T-helper 22 cell (primary cell): Measurements from ENCODE around the gene GSN.

ENCODE experiments used
- DNase-seq: peaks from one replicate; pipeline ENCODE4 v3.0.0-alpha.2; 2020; ENCODE audit warnings: low read depth

Gene GSN

DNA sequence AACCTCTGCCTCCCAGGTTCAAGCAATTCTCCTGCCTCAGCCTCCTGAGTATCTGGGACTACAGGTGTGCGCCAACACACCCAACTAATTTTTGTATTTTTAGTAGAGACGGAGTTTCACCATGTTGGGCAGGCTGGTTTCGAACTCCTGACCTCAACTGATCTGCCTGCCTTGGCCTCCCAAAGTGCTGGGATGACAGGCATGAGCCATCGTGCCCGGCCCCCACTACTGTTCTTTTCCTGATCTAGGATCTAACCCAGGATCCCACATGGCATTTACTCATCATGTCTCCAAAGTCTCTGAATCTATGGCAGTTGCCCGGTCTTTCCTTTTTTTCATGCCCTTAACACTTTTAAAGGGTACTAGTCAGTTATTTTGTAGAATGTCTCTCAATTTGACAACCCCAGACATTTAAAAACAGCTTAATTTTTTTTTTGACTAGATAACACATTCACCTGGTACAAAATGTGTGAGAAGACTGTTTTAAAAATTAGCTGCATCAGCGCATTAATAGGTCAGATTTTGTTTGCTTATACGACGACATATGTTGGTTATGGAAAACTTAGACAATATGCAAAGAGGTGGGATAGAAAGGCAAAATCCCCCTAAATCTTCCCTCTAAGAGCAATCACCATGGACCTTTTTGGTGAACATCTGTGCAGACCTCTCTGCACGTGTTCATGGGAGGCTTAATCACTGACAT is 55.6 kb downstream of the GSN start:
- DNase-seq, result no peak

DNA sequence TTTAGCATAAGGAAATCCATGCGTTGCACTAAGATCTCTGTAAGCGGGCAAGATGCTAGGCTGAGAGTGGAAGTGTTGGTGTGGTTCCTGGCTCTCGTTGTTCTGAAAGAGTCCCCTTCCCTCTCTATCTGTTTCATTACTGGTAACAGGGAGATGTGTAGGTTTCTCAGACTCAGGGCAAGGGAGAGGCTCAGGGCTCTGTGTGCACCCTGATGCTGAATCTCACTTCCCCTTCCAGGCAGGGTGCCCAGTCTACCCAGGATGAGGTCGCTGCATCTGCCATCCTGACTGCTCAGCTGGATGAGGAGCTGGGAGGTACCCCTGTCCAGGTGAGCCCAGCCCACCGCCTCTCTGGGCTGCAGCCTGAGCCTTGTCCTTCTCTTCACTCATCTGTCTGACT is 56.4 kb downstream of the GSN start:
- DNase-seq, result no peak

DNA sequence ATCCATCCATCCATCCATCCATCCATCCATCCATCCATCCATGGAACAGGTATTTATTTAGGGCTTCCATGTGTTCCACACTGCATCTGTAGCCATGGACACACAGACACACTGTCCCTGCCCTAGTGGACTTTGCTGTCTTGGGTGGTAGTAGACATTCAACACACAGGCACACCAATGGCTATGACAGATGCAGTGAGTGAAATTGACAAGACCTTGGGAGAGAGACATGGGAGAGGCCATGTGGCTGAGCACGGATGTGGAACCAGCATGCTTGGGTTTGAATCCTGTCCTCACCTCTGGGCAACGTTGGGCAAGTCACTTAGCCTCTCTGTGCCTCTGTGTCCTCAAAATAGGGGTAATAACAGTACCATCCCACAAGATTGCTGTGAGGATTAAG is 56.8 kb downstream of the GSN start:
- no peak for DNase-seq

DNA sequence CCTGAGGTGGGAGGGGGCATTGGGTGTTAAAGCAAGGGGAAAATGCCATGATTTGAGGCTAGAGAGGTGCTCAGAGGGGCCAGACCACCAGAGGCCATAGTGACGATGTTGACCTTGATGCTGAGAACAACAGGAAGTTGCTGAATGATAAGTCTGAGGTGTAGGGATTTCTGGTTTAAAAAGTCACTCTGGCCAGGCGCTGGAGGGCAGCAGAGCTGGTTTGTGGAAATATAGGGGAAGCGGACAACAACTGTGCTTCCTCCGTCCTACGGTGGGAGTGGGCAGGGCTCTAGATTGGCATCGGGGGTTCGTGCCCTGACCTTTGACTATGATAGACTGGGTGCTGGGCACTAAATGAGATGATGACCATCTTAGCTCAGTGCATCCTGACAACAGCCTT is 57.4 kb downstream of the GSN start:
- DNase-seq, result no peak

DNA sequence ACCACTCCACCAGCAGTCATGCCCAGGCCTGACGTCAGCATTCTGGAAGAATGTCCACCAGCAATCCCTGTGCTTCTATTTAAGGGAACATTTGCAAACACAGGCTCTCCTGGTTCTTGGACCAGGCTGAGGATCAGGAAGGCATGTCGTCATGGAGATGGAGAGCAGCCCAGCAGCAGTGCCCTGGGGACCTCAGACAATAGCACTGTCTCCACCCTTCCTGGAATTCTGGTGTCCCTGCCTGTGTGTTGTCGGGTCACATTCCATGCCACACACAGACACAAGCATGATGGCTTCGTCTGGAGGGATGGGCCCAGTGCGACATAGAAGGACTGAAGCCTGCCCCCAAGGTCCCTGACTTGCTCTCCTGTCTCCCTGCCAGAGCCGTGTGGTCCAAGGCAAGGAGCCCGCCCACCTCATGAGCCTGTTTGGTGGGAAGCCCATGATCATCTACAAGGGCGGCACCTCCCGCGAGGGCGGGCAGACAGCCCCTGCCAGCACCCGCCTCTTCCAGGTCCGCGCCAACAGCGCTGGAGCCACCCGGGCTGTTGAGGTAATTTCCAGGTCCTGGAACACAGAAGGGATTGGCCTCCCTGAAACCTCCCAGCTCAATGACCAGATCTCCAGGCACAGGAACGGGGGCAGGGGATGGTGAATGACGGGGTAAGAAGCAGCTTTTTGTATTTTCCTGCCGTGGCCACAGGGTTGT is 58.3 kb downstream of the GSN start:
- DNase-seq, result no peak

DNA sequence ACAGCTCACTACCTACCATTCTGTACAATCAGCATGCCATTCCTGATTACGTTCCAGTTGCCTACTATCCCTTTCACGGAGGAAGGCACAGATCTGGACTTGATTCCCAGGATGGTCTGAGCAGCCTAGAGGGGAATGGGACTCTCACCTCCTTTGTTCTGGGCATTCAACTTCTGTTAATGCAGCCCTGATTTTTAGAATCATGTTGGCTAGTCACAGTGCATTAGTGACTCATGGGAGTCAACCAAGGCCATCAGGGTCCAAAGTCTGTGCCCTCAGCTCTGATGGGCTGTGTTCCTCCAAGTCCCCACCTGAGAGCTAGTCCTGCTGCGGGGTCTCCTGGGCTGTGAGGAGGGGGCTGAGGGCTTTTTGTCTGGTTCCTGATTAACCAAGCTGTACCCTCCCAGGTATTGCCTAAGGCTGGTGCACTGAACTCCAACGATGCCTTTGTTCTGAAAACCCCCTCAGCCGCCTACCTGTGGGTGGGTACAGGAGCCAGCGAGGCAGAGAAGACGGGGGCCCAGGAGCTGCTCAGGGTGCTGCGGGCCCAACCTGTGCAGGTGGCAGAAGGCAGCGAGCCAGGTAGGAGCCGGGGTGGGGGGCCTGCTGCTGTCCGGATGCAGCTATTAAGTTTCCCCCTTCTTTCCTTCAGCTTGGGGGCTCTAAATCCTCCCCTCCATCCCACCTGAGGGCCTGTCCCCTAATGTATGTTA is 59.1 kb downstream of the GSN start:
- no peak for DNase-seq

DNA sequence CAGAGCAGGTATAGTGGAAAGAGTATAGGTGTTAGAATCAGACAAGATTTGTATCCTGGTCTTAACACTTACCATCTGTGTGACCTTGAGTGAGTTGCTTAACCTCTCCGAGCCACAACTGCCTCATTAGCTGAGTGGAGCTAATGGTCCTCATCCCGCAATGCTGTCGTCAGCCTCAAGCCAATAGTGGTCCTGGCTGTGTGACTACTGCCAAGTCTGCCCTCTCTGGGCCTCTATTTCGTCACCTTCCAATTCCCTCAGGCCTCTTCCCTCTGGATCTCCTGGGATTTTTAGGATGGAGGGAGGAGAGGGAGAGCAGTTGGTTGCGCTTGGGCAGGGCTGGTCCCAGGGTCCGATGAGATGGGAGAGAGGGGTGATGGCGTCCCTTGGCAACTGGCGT is 60.5 kb downstream of the GSN start:
- no peak for DNase-seq

DNA sequence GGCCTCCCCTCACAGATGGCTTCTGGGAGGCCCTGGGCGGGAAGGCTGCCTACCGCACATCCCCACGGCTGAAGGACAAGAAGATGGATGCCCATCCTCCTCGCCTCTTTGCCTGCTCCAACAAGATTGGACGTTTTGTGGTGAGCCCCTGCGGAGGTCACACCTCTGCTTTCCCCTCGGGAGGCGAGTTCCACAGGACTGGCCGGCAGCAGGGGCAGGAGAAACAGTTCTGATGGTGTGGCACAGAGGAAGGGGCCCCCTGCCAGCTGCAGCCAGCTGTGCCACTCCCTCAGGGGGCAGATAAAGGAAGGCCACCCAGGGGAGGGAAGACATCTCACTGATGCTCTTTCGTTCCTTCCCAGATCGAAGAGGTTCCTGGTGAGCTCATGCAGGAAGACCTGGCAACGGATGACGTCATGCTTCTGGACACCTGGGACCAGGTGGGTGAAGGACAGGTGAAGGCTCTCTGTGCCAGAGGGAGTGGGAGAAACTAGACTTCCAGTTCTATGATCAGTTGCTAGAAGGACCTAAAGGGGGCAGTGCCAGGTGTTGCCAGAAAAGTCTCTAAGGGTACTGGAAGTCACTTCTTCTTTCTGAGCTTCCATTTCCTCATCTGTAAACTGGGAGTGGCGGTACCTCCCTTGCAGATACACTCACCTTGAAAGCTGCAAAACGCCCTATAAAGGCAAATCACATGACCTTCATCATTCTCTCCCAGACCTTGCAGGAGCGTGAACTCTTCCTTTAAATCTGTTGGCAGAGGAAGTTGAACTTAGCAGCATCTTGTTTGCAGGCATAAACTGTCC is 61.1 kb downstream of the GSN start:
- no peak for DNase-seq

DNA sequence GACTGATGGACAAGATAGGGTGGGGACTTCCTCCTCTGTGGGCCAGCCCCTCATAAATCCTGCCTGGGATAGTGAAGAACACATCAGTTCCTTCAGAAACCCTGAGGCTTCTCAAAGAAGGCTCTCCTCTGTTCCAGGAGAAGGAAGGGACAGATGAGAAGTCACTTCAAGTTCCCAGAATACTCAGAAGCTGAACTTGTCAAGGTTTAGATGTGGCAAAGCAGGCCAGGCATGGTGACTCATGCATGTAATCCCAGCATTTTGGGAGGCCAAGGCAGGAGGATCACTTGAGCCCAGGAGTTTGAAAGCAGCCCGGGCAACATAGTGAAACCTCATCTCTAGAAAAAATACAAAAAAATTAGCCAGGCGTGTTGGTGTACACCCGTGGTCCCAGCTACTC is 63.6 kb downstream of the GSN start:
- DNase-seq, result no peak

DNA sequence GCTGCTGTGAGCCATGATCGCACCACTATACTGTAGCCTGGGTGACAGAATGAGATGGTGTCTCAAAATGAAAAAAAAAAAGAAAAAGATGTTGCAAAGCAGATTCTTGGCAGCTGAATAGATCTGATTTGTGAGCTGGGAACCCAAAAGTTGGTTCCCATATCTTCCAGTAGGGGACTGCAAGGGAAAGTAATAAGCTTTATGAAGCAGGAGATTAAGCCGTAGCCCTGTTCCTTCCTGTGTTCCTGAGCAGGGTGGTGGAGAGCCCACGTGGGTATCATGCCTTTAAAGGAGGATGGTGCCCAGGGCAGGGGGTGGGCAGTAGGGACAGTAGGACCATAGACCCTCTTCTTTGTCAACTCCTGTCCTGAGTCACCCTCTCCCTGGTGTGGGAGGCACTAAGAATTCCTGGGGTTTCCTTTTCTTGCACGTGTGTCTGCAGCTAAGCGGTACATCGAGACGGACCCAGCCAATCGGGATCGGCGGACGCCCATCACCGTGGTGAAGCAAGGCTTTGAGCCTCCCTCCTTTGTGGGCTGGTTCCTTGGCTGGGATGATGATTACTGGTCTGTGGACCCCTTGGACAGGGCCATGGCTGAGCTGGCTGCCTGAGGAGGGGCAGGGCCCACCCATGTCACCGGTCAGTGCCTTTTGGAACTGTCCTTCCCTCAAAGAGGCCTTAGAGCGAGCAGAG is 64.2 kb downstream of the GSN start:
- no peak for DNase-seq

DNA sequence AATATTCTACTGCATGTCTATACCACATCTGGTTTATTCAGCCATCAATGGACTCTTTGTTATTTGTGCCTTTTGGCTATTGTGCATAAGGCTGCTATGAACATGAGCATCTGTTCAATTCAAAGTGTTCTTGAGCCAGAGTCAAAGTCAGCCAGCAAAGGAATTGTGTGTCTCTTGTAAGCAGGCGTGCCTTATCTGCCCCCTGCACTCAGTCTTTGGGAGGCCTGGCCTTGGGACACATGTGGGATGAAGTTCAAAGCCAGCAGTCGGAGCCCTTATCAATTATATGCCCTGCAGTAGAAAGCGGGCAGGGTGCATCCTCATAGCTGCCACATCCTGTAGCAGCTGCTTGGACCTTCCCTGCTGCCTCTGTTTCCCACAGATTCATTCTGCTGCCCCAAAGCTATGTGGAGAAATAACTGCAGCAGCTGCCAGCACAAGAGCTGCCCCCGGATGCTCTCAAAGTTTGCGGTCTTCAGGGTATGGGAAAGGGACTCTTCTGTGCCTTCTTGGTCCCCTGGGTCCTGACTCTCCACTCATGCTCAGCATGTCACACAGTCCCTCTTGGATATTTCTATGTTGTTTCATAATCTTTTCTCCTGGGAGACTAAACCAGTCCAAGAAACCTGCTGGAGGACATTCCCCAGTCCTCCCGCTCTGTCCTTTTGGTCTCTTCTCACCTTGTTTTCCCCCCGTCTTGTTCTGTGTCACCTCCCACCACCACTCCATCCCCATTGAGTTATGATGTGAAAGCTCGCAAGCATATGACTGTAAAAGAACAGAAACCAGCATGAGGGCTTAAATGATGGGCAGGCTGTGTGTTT is 66.2 kb downstream of the GSN start:
- DNase-seq, result no peak

DNA sequence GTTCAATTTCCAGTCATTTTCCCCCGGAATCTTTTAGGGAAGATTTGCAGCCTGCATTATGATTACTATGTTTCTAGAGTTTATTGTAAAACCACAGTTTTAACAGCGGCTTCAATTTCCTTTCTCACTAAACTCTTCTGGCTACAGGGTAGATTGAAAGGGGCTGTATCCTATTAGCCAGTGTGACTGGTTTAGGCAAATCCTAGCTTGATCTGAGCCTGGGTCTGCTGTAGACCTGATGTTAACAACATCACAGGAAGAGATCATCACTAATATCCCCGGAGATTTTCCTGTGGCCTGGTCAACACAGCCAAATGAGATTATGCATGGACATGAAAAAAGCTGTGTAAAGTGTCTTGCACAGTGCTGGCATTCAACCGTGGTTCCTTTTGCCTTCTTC is 68.7 kb downstream of the GSN start:
- DNase-seq, result no peak

DNA sequence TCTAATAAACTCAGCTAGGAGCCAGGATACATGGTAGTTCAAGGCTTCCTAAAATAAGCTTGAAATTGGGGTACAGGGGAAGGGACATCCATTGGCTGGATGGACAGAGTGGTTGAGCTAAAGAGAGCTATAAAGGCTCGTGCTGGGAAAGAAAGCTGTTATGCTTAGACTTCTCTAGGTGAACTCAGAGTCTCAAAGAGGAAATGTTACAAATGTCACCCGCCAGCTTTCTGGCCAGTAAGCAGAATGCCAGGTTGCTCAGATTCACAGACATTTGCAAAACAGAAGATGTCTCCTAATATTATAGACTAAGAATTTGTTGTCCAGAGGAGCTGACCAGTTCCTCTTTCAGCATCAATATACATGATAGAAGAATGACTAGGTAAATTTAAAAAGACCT is 71.5 kb downstream of the GSN start:
- DNase-seq, result no peak

DNA sequence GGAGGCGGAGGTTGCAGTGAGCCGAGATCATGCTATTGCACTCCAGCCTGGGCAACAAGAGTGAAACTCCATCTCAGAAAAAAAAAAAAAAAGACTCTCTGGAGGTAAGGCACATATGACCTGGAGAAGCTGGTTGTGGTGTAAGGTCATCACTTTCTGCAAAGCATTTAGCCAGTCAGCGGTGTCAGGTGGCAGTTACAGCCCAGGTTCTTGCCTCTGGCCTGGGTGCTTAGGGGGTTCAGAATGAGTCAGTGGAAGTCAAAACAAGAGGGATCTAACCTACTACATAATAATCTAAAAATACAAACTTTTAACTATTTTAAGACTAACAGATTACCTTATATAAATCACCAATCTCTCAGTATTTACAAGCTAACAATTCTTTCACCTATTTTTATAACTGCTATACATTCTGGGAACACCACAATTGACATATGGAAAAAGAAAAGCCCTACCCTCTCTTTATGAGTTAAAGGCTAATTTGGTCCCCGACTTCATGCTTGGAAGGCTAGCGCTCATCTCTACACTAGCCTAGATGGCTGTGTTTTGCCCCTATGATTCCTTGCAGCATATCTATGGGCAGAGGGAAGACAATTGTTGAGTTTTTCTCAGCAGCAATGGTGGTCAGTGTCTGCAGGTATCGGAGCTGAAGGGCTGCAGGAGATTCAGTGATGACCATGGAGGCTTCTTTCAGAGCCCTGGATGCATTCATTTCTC is 72.9 kb downstream of the GSN start:
- no peak for DNase-seq

DNA sequence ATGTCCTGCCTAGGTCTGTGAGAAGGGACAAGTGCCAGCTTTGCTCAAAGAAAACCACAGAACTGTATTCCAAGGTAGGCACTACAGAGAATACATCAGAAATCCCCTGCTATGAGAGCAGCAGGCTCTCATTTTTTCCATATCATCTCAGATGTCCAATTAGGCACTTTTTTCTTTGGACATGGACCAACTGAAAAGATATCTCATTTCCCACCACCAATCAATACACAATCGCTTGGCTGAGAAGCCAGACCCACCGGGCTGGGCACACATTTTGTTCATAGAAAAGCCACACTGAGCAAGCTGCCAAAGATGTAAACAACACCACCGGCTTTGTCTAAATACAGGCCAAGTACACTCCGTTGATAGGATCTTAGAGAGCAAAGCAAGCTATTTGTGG is 76.2 kb downstream of the GSN start:
- DNase-seq, result no peak

DNA sequence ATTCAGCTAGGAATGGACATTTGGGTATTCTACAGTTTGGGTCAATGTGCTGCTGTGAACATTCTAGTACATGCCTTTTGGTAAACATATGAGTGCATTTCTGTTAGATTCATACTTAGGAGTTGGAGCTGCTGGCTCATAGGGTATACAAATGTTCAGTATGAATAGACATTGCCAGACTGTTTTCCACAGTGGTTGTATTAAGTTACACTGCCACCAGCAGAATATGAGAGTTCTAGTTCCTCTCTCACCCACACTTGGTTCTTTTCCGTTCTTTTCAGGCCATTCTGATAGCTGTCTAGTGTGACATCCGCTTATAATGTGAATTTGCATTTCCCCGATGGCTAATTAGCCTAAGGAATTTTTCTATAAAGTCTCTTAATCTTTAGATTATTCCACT is 77.1 kb downstream of the GSN start:
- no peak for DNase-seq

DNA sequence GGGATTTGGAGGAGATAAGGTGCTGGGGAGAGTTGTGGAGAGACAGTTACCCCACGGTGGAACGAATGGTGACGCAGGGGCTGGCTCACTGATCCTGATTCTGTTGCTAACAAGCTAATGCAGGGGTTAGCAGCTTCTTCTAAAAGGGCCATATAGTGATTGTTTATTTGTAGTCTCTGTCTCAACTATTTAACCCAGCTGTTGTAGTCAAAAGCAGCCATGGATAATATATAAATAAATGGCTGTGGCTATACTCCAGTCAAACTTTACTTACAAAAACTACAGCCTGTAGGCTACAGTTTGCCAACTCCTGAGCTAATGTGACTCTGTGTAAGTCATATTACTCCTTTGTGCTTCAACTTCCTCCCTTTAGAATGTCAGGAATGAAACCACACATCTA is 80.3 kb downstream of the GSN start:
- no peak for DNase-seq

DNA sequence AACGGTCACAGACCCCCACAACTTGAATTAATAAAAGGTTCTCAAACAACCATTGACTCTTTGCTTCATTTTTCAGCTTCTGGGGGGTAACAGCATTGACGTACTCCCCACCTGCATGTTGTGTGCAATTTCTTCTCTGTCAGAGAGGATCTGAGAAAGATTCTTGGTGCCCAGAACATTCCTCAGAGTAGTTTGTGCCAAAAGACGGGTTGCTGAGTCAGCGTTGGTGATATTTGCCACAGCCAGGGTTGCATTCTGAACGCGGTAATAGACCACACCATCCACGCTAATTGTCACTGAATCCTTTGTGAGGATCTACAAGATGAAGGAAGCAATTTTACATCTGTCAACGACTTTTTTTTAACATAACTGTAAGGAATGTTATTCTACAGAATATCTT is 81.0 kb downstream of the GSN start:
- DNase-seq, result no peak

DNA sequence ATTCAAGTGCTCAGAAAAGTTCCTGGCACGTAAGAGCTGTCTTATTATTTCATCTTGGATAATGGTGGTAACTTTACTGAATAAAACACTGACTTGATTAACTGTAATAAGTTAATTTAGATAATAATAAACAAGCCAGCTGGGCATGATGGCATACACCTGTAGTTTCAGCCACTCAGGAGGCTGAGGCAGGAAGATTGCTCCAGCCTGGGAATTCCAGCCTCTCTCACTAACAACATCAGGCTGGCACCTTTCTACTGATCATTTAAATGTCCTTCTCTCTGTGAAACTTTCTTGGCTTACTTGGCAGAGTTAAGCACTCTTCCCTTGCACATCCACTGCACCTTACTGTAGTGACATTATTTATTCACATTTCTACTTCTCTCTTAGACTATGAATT is 82.1 kb downstream of the GSN start:
- no peak for DNase-seq

DNA sequence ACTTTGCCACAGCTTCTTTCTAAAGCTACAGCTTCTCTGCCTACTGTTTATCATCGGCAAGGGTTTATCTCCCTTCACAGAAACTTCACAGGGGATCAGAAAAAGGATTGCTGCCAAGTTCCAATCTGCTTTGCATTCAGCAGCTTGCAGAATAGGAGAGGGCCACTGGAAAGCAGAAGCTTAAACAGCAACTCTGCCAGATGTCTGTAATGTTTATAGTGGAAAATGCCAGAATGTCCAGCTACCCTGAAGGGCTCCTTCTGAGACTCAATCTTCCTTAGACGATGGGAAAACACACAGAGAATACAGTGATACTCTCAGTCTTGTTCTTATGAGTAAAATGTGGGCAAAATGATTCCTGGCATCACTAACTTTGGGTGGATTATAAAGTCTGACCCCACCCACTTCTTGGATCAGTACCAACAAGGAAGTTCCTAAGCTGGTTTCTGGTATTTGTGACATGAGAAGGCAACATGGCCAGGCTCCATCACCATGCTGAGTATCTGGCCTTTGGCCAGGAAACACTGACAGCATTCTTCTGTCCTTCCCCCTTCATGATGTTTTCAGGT is 83.1 kb downstream of the GSN start:
- DNase-seq, result no peak
